K562 treated with DMSO at 1 percent for 48 hours (cell line): ENCODE data around the gene CD300LF. TPM values are rescaled to one million over a fixed set of nuclear protein-coding genes. Genes with fewer than 3 reads are reported as not detected.

Experiments used
- total RNA-seq: library from RNA; unstranded; fragments of 300-600 nt; gene quantifications from 2 replicates; pipeline ENCODE4 v1.2.3, GENCODE V29; 2022; ENCODE audit warnings: low replicate concordance; ENCODE audit errors: extremely low read depth

Gene CD300LF
- not detected in 2 replicates for total RNA-seq

GRCh38 chr17:74712756-74713155 lies at the start of gene CD300LF:
Gene CD300LF (minus strand): TSS chr17:74712923. CDS start chr17:74712866, 57 bp downstream.

GRCh38 chr17:74748529-74749278 lies 36.0 kb upstream of the CD300LF start, which contains the start of gene NHERF1:
Gene NHERF1 (plus strand): TSS chr17:74748628. CDS start chr17:74748847, 219 bp downstream.

GRCh38 chr17:74736513-74737298 lies 24.0 kb upstream of the CD300LF start, which contains the start of gene RAB37:
Gene RAB37 (plus strand): TSS chr17:74737256. CDS start chr17:74737273, 17 bp downstream.

Other genes starting within 250 kb of the CD300LF start
- gene CD300A, start 246.3 kb downstream of the CD300LF start, total RNA-seq, result not detected in 2 replicates
- not detected in 2 replicates for gene CD300LB, start 181.4 kb downstream of the CD300LF start, total RNA-seq
- gene CD300C, start 166.8 kb downstream of the CD300LF start, total RNA-seq, result not detected in 2 replicates
- gene CD300H, start 145.4 kb downstream of the CD300LF start, total RNA-seq, result not detected in 2 replicates
- not detected in 2 replicates for gene CD300LD, start 120.6 kb downstream of the CD300LF start, total RNA-seq
- gene CD300E, start 89.2 kb downstream of the CD300LF start, total RNA-seq, result not detected in 2 replicates
- not detected in 2 replicates for gene RAB37, start 24.3 kb upstream of the CD300LF start, total RNA-seq
- gene NHERF1, start 35.7 kb upstream of the CD300LF start, total RNA-seq, result not detected in 2 replicates
- not detected in 2 replicates for gene NAT9, start 63.4 kb upstream of the CD300LF start, total RNA-seq
- not detected in 2 replicates for gene GRIN2C, start 147.0 kb upstream of the CD300LF start, total RNA-seq
- not detected in 2 replicates for gene FDXR, start 160.1 kb upstream of the CD300LF start, total RNA-seq
- gene FADS6, start 180.7 kb upstream of the CD300LF start, total RNA-seq, result not detected in 2 replicates
- gene USH1G, start 210.3 kb upstream of the CD300LF start, total RNA-seq, result not detected in 2 replicates
- gene OTOP2, start 211.3 kb upstream of the CD300LF start, total RNA-seq, result not detected in 2 replicates
- gene OTOP3, start 223.0 kb upstream of the CD300LF start, total RNA-seq, result not detected in 2 replicates